HepG2 (cell line): ENCODE measurements around the gene MRS2. TPM values are rescaled to one million over a fixed set of nuclear protein-coding genes. Genes with fewer than 3 reads are reported as not detected.

Source experiments
- BRF2 ChIP-seq: sonication (generic); formaldehyde crosslinking; IDR thresholded peaks from 2 replicates; pipeline ENCODE4 v1.8.1; 2022; ENCODE audit warnings: mild to moderate bottlenecking, missing genetic modification reagents
- CBX5 ChIP-seq: sonication (generic); formaldehyde crosslinking; IDR thresholded peaks from 2 replicates; pipeline ENCODE4 v1.4.0; 2020; ENCODE audit warnings: missing genetic modification reagents, borderline replicate concordance
- DR1 ChIP-seq: sonication (generic); formaldehyde crosslinking; IDR thresholded peaks from 2 replicates; pipeline ENCODE4 v1.8.0; 2021; ENCODE audit warnings: mild to moderate bottlenecking, missing genetic modification reagents, inconsistent platforms
- ESRRA ChIP-seq: sonication (generic); formaldehyde crosslinking; IDR thresholded peaks from 2 replicates; pipeline ENCODE4 v1.5.1; 2020; ENCODE audit warnings: mild to moderate bottlenecking, low read depth, missing genetic modification reagents
- GTF2F1 ChIP-seq: fragments of 150-350 bp; IDR thresholded peaks from 2 replicates; pipeline ENCODE4 v1.6.1; 2014; ENCODE audit warnings: low read length
- GTF3A ChIP-seq: sonication (generic); formaldehyde crosslinking; conservative IDR thresholded peaks from 2 replicates; pipeline ENCODE4 v1.4.0; 2020; ENCODE audit warnings: mild to moderate bottlenecking, missing genetic modification reagents
- HDAC2 ChIP-seq: sonication (generic); formaldehyde crosslinking; IDR thresholded peaks from 2 replicates; pipeline ENCODE4 v1.4.0; 2020; ENCODE audit warnings: missing genetic modification reagents
- LCORL ChIP-seq, 2 experiments: fragments of 450-650 bp in 1 of 2; sonication (generic) in 1 of 2; formaldehyde crosslinking in 1 of 2; IDR thresholded peaks; 2 replicates each; pipeline versions ENCODE4 v1.5.0 to v1.6.1; 2017 to 2020; ENCODE audit warnings: antibody characterized with exemption in 1 of 2, missing genetic modification reagents in 1 of 2
- MIER3 ChIP-seq: IDR thresholded peaks from 2 replicates; pipeline ENCODE4 v1.6.1; 2016; ENCODE audit warnings: missing compliant biosample characterization, borderline replicate concordance
- MTA1 ChIP-seq: sonication (generic); formaldehyde crosslinking; IDR thresholded peaks from 2 replicates; pipeline ENCODE4 v1.4.0; 2020; ENCODE audit warnings: missing genetic modification reagents, mild to moderate bottlenecking, borderline replicate concordance
- MTA3 ChIP-seq: sonication (generic); formaldehyde crosslinking; IDR thresholded peaks from 2 replicates; pipeline ENCODE4 v1.4.0; 2020; ENCODE audit warnings: missing genetic modification reagents
- RBAK ChIP-seq: sonication (generic); formaldehyde crosslinking; IDR thresholded peaks from 2 replicates; pipeline ENCODE4 v1.5.1; 2020; ENCODE audit warnings: mild to moderate bottlenecking, missing genetic modification reagents
- SNAPC2 ChIP-seq: sonication (generic); formaldehyde crosslinking; IDR thresholded peaks from 2 replicates; pipeline ENCODE4 v1.8.1; 2022; ENCODE audit warnings: mild to moderate bottlenecking, missing genetic modification reagents
- SP2 ChIP-seq: sonication (generic); formaldehyde crosslinking; IDR thresholded peaks from 2 replicates; pipeline ENCODE4 v1.5.1; 2020; ENCODE audit warnings: mild to moderate bottlenecking, missing genetic modification reagents
- YEATS2 ChIP-seq: sonication (generic); formaldehyde crosslinking; IDR thresholded peaks from 2 replicates; pipeline ENCODE4 v1.4.0; 2020; ENCODE audit warnings: missing genetic modification reagents, borderline replicate concordance
- ZBTB20 ChIP-seq: sonication (generic); formaldehyde crosslinking; IDR thresholded peaks from 2 replicates; pipeline ENCODE4 v1.8.1; 2023; ENCODE audit warnings: missing genetic modification reagents, low read depth, mild to moderate bottlenecking, borderline replicate concordance
- ZBTB3 ChIP-seq: sonication (generic); formaldehyde crosslinking; IDR thresholded peaks from 2 replicates; pipeline ENCODE4 v1.4.0; 2020; ENCODE audit warnings: low read depth, mild to moderate bottlenecking, moderate library complexity, missing genetic modification reagents, borderline replicate concordance
- ZFP41 ChIP-seq: sonication (generic); formaldehyde crosslinking; IDR thresholded peaks from 2 replicates; pipeline ENCODE4 v1.4.0; 2020; ENCODE audit warnings: mild to moderate bottlenecking, missing genetic modification reagents, borderline replicate concordance
- ZFP90 ChIP-seq: sonication (generic); formaldehyde crosslinking; IDR thresholded peaks from 2 replicates; pipeline ENCODE4 v1.8.0; 2022; ENCODE audit warnings: missing genetic modification reagents, mild to moderate bottlenecking, inconsistent platforms, borderline replicate concordance
- ZMAT3 ChIP-seq: sonication (generic); formaldehyde crosslinking; conservative IDR thresholded peaks from 2 replicates; pipeline ENCODE4 v1.7.0; 2021; ENCODE audit warnings: missing genetic modification reagents
- ZNF12 ChIP-seq: sonication (generic); formaldehyde crosslinking; IDR thresholded peaks from 2 replicates; pipeline ENCODE4 v1.5.0; 2020; ENCODE audit warnings: missing genetic modification reagents
- ZNF296 ChIP-seq: sonication (generic); formaldehyde crosslinking; conservative IDR thresholded peaks from 2 replicates; pipeline ENCODE4 v1.5.0; 2020; ENCODE audit warnings: mild to moderate bottlenecking, missing genetic modification reagents
- ZNF672 ChIP-seq: sonication (generic); formaldehyde crosslinking; IDR thresholded peaks from 2 replicates; pipeline ENCODE4 v1.8.1; 2022; ENCODE audit warnings: missing genetic modification reagents
- ZNF737 ChIP-seq: sonication (generic); formaldehyde crosslinking; IDR thresholded peaks from 2 replicates; pipeline ENCODE4 v1.5.0; 2020; ENCODE audit warnings: missing genetic modification reagents, mild to moderate bottlenecking, borderline replicate concordance
- polyA plus RNA-seq, 8 experiments: library from polyadenylated mRNA; depleted of rRNA in 3 of 8; stranded (reverse) in 7 of 8; unstranded in 1 of 8; fragments of >200 nt; fragmentation: Illumina TruSeq in 4 of 8; extraction: Trizol in 4 of 8; gene quantifications; 2 replicates each; pipeline versions ENCODE4 v1.2.1 to v1.2.3, GENCODE V29; 2011 to 2016; ENCODE audit warnings: low read depth in 4 of 8, missing spikeins in 1 of 8, mixed read lengths in 1 of 8; ENCODE audit not compliant: insufficient read depth in 1 of 8
- total RNA-seq, 5 experiments: library from RNA; depleted of rRNA; stranded (reverse); fragments of >200 nt; fragmentation: Illumina TruSeq; extraction: Trizol; gene quantifications; 2 replicates each; pipeline ENCODE4 v1.2.3, GENCODE V29; 2016; ENCODE audit warnings: low read depth in 1 of 5
- TF ChIP-seq, protein P1 (sequence below): sonication (generic); formaldehyde crosslinking; IDR thresholded peaks from 2 replicates; pipeline ENCODE4 v1.4.0; 2020; ENCODE audit warnings: missing genetic modification reagents, borderline replicate concordance

MRS2 gene
- total and polyA plus RNA-seq, 2 of the 13 experiments (the other 11 are each of a cell fraction or from before 2014, with no cell fraction given) = 31.1 to 83.8 TPM

GRCh38 chr6:24357336-24358218 lies 45.2 kb upstream of the MRS2 start, which contains the start of gene DCDC2 (continued):
- 0 out of 2 replicates have a peak, but pooled peaks have one; percentile 20 for TF ChIP-seq BRF2
- peak; percentile 77 for TF ChIP-seq LCORL (IDR thresholded peaks at IDR 0.05)
- peak; percentile 93 for TF ChIP-seq LCORL (CRISPR knock-in tag; IDR thresholded peaks at IDR 0.05)
- TF ChIP-seq ZNF672 (CRISPR knock-in tag) = 0 out of 2 replicates have a peak, but pooled peaks have one; percentile 77
- TF ChIP-seq ZBTB20 (CRISPR knock-in tag) = peak; percentile 68; the same call in 1 of the 2 replicates
- no peak for TF ChIP-seq MTA3 (CRISPR knock-in tag)
- peak; percentile 54; the same call in 1 of the 2 replicates for TF ChIP-seq ZFP90 (CRISPR knock-in tag)
- TF ChIP-seq DR1 (CRISPR knock-in tag) = peak; percentile 52; the same call in 1 of the 2 replicates
- 0 out of 2 replicates have a peak, but pooled peaks have one; percentile 72 for TF ChIP-seq ZBTB3
- no peak for TF ChIP-seq ZNF296
- TF ChIP-seq YEATS2 (CRISPR knock-in tag) = peak; percentile 85; the same call in 1 of the 2 replicates
- TF ChIP-seq SP2 = no peak
- peak; percentile 89; the same call in 1 of the 2 replicates for TF ChIP-seq GTF3A (CRISPR knock-in tag)
- no peak for TF ChIP-seq ZNF737 (CRISPR knock-in tag)
- peak; percentile 87 for TF ChIP-seq CBX5
- TF ChIP-seq, protein P1, sequence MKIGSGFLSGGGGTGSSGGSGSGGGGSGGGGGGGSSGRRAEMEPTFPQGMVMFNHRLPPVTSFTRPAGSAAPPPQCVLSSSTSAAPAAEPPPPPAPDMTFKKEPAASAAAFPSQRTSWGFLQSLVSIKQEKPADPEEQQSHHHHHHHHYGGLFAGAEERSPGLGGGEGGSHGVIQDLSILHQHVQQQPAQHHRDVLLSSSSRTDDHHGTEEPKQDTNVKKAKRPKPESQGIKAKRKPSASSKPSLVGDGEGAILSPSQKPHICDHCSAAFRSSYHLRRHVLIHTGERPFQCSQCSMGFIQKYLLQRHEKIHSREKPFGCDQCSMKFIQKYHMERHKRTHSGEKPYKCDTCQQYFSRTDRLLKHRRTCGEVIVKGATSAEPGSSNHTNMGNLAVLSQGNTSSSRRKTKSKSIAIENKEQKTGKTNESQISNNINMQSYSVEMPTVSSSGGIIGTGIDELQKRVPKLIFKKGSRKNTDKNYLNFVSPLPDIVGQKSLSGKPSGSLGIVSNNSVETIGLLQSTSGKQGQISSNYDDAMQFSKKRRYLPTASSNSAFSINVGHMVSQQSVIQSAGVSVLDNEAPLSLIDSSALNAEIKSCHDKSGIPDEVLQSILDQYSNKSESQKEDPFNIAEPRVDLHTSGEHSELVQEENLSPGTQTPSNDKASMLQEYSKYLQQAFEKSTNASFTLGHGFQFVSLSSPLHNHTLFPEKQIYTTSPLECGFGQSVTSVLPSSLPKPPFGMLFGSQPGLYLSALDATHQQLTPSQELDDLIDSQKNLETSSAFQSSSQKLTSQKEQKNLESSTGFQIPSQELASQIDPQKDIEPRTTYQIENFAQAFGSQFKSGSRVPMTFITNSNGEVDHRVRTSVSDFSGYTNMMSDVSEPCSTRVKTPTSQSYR (CRISPR knock-in tag) = peak; percentile 19; the same call in 1 of the 2 replicates
- peak; percentile 98 for TF ChIP-seq ZMAT3 (CRISPR knock-in tag)
- no peak for TF ChIP-seq GTF2F1
- TF ChIP-seq HDAC2 (CRISPR knock-in tag) = peak; percentile 68
- TF ChIP-seq MTA1 = peak; percentile 95
- 0 out of 2 replicates have a peak, but pooled peaks have one; percentile 6 for TF ChIP-seq RBAK
- no peak for TF ChIP-seq SNAPC2 (CRISPR knock-in tag)
- peak; percentile 64; the same call in 1 of the 2 replicates for TF ChIP-seq ZNF12 (CRISPR knock-in tag)
- no peak; the same call in 1 of the 2 replicates for TF ChIP-seq ESRRA (CRISPR knock-in tag)
- TF ChIP-seq ZFP41 (CRISPR knock-in tag) = peak; percentile 88; the same call in 1 of the 2 replicates
- TF ChIP-seq MIER3 = 0 out of 2 replicates have a peak, but pooled peaks have one; percentile 30
